Endothelial cell of umbilical vein (primary cell): ENCODE measurements around the gene SH3PXD2B. TPM values are rescaled to one million over a fixed set of nuclear protein-coding genes. Genes with fewer than 3 reads are reported as not detected.

Experiments used
- BruUV-seq: library from RNA; stranded (reverse); fragments of 400-500 nt; replicated peaks from 2 replicates; lab custom pipeline; 2021; lab: Mats Ljungman, UMichigan
- CTCF ChIA-PET: fragments of 300-600, 350-600 bp; sonication (Branson Sonifier 250); formaldehyde crosslinking; loops from one replicate; lab custom pipeline; 2021; ENCODE audit warnings: antibody characterized with exemption, inconsistent platforms; lab: Charles Lee
- POLR2A ChIA-PET: fragments of 300-600, 350-600 bp; sonication (Branson Sonifier 250); formaldehyde crosslinking; loops from one replicate; lab custom pipeline; 2021; ENCODE audit warnings: antibody characterized with exemption, inconsistent platforms; lab: Charles Lee
- DNase-seq: peaks from one replicate; pipeline ENCODE4 v3.0.0-alpha.2; 2011; ENCODE audit warnings: low read depth, low spot score
- FAIRE-seq: peaks from 2 replicates; lab custom pipeline; 2011; peaks lifted over from hg19 to GRCh38; lab: Jason Lieb, UNC
- H2AFZ ChIP-seq: 2 replicates; pipeline ENCODE4 v1.6.0; 2012; ENCODE audit warnings: low read depth, low read length, control low read depth, inconsistent platforms
- H3K27ac ChIP-seq: 2 replicates; pipeline ENCODE4 v1.5.1; 2011; ENCODE audit warnings: low read depth, mild to moderate bottlenecking, control low read depth, low read length, moderate library complexity; ENCODE audit not compliant: insufficient read depth
- H3K27me3 ChIP-seq, 2 experiments: 2 replicates each; pipeline versions ENCODE4 v1.6.0 to v1.6.1; 2011; ENCODE audit warnings: low read length in 2 of 2, mixed read lengths in 1 of 2; ENCODE audit not compliant: control insufficient read depth in 2 of 2, insufficient read depth in 2 of 2
- H3K36me3 ChIP-seq, 2 experiments: 2 replicates in 1 of 2; 3 replicates in 1 of 2; pipeline ENCODE4 v1.5.1; 2011; ENCODE audit warnings: low read length in 2 of 2, mild to moderate bottlenecking in 1 of 2, moderate library complexity in 1 of 2; ENCODE audit not compliant: control insufficient read depth in 2 of 2, insufficient read depth in 2 of 2; ENCODE audit errors: extremely low read depth in 1 of 2
- H3K4me1 ChIP-seq: 3 replicates; pipeline ENCODE4 v1.5.1; 2011; ENCODE audit warnings: mild to moderate bottlenecking, low read length; ENCODE audit not compliant: control insufficient read depth, insufficient read depth; ENCODE audit errors: extremely low read depth
- H3K4me2 ChIP-seq: 2 replicates; pipeline ENCODE4 v1.6.1; 2011; ENCODE audit warnings: low read length, control low read depth, mixed read lengths; ENCODE audit not compliant: insufficient read depth
- H3K4me3 ChIP-seq, 3 experiments: fragments of 200-600 bp in 1 of 3; sonication (generic), shearing (Covaris generic) in 1 of 3; replicated peaks in 1 of 3; 2 replicates each; pipeline ENCODE4 v1.5.1; 2011 to 2016; ENCODE audit warnings: control low read depth in 3 of 3, low read length in 3 of 3, mild to moderate bottlenecking in 2 of 3, inconsistent platforms in 1 of 3, low read depth in 1 of 3, moderate library complexity in 1 of 3; ENCODE audit not compliant: insufficient read depth in 1 of 3
- H3K79me2 ChIP-seq: 2 replicates; pipeline ENCODE4 v1.6.0; 2012; ENCODE audit warnings: low read length, inconsistent platforms; ENCODE audit not compliant: control insufficient read depth, insufficient read depth
- H3K9ac ChIP-seq: replicated peaks from 2 replicates; pipeline ENCODE3; 2011; ENCODE audit warnings: low read length, control low read depth; ENCODE audit not compliant: insufficient read depth; ENCODE audit errors: extremely low read depth
- H3K9me1 ChIP-seq: replicated peaks from 3 replicates; pipeline ENCODE4 v1.6.0; 2011; ENCODE audit warnings: mild to moderate bottlenecking, low read length; ENCODE audit not compliant: control insufficient read depth, insufficient read depth; ENCODE audit errors: extremely low read depth
- H3K9me3 ChIP-seq: replicated peaks from 2 replicates; pipeline ENCODE4 v1.5.1; 2012; ENCODE audit warnings: low read length, inconsistent platforms; ENCODE audit not compliant: control insufficient read depth, insufficient read depth
- H4K20me1 ChIP-seq: replicated peaks from 2 replicates; pipeline ENCODE3; 2011; ENCODE audit warnings: mild to moderate bottlenecking, low read length; ENCODE audit not compliant: control insufficient read depth, insufficient read depth; ENCODE audit errors: extremely low read depth
- EZH2 ChIP-seq: IDR thresholded peaks from 2 replicates; pipeline ENCODE4 v1.6.1; 2012; ENCODE audit warnings: borderline replicate concordance, low read depth, mild to moderate bottlenecking, moderate library complexity, low read length, inconsistent platforms; ENCODE audit not compliant: severe bottlenecking
- FOS ChIP-seq: IDR thresholded peaks from 2 replicates; pipeline ENCODE4 v1.6.1; 2011; ENCODE audit warnings: mild to moderate bottlenecking, low read length, moderate library complexity, borderline replicate concordance; ENCODE audit not compliant: insufficient read depth
- GATA2 ChIP-seq: IDR thresholded peaks from 2 replicates; pipeline ENCODE4 v1.7.0; 2011; ENCODE audit warnings: low read depth, mild to moderate bottlenecking, moderate library complexity, mixed read lengths, low read length; ENCODE audit not compliant: insufficient read length, insufficient read depth
- JUN ChIP-seq: IDR thresholded peaks from 2 replicates; pipeline ENCODE4 v1.6.1; 2011; ENCODE audit warnings: borderline replicate concordance, low read depth; ENCODE audit not compliant: insufficient read length, insufficient read depth
- MYC ChIP-seq: IDR thresholded peaks from one replicate; pipeline ENCODE4 v1.6.1; 2011; ENCODE audit warnings: mild to moderate bottlenecking, low read depth, low read length
- POLR2A ChIP-seq: IDR thresholded peaks from 2 replicates; pipeline ENCODE4 v1.6.1; 2012; ENCODE audit warnings: low read depth, mild to moderate bottlenecking, control low read depth, low read length
- POLR2AphosphoS5 ChIP-seq: IDR thresholded peaks from 2 replicates; pipeline ENCODE4 v1.6.1; 2012; ENCODE audit warnings: low read depth, mild to moderate bottlenecking, control low read depth, low read length, moderate library complexity; ENCODE audit not compliant: insufficient read depth
- dilution Hi-C: fragments of 300-500 bp; cut with MboI; formaldehyde crosslinking; loops from one replicate; pipeline ENCODE4 v1.15.0; 2019; ENCODE audit warnings: low sequenced_read_pairs; ENCODE audit not compliant: extremely low pct_ligation_motif_present
- intact Hi-C: fragments of 100-400 bp; cut with micrococcal nuclease; formaldehyde crosslinking; loops from one replicate; pipeline ENCODE4 v1.10.0; 2022
- polyA plus RNA-seq, 4 experiments: library from polyadenylated mRNA; depleted of rRNA in 3 of 4; stranded (reverse) in 3 of 4; unstranded in 1 of 4; fragments of >200 nt; gene quantifications; 2 replicates each; pipeline versions ENCODE4 v1.2.1 to v1.2.3, GENCODE V29; 2011 to 2012; ENCODE audit warnings: missing spikeins in 1 of 4
- total RNA-seq: library from RNA; stranded (reverse); gene quantifications from 2 replicates; pipeline ENCODE4 v1.2.3, GENCODE V29; 2021
- TF ChIP-seq, protein P1 (sequence below): IDR thresholded peaks from 2 replicates; pipeline ENCODE4 v1.6.1; 2011; ENCODE audit not compliant: insufficient read depth, insufficient read length
- TF ChIP-seq, protein P2 (sequence below), 2 donors: IDR thresholded peaks; 1 replicate in 1 of 2; 2 replicates in 1 of 2; pipeline ENCODE4 v1.5.1; 2011; ENCODE audit warnings: low read length in 2 of 2, mild to moderate bottlenecking in 2 of 2, moderate library complexity in 2 of 2, control low read depth in 1 of 2, inconsistent platforms in 1 of 2, low read depth in 1 of 2; ENCODE audit not compliant: insufficient read depth in 1 of 2; ENCODE audit errors: extremely low read depth in 1 of 2

SH3PXD2B gene
- total and polyA plus RNA-seq, 2 donors (not counting 3 experiments of a cell fraction or from before 2014, with no cell fraction given) = 23.5 to 66.3 TPM

DNA sequence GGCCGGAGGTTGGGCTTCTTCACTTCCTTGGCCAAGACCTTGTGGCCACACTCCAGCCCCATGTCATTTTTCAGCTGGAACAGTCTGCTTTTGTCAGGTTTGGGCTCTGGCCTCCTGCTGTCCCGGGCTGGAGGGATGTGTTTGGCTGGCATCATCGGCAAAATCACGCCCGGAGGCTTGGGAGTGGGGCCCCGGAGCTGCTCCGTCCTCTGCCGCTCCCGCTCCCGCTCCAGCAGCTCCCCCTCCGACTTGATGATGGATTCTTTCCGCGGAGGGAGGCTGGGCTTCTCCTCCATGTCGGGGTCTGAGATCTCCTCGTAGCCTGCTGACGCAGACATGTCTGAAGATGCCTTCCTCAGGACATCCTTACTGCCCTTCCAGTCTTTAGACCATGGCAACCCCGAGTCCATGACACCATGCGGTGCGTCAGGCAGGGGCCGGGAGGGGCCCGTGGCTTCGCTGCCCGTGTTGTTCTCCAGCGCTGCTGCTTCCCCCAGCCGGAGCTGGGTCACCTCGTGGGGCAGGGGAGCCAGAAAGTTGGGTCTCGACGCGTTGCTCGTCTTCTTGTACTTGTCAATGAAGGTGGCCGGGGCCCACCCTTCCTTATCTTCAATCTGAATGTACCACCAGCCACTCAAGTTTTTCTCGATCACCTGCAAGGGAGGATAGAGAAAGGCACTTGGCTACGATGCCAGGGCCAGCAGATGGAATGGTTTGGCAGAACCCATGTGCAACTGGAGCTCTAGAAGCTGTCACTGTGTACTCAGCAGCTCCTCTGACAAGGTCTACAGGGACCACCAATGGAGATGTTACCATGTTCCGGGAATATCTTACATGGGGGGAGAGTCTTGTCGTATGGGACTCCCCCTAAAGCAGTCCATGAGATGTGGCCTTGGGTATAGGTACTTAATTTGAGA is 114.8 kb downstream of the SH3PXD2B start:
- TF ChIP-seq MYC (no peak), GATA2 (no peak), POLR2A (no peak), EZH2 (no peak), JUN (no peak), FOS (no peak), POLR2AphosphoS5 (no peak)
- TF ChIP-seq, protein P1, sequence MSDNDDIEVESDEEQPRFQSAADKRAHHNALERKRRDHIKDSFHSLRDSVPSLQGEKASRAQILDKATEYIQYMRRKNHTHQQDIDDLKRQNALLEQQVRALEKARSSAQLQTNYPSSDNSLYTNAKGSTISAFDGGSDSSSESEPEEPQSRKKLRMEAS = no peak
- TF ChIP-seq, protein P2, sequence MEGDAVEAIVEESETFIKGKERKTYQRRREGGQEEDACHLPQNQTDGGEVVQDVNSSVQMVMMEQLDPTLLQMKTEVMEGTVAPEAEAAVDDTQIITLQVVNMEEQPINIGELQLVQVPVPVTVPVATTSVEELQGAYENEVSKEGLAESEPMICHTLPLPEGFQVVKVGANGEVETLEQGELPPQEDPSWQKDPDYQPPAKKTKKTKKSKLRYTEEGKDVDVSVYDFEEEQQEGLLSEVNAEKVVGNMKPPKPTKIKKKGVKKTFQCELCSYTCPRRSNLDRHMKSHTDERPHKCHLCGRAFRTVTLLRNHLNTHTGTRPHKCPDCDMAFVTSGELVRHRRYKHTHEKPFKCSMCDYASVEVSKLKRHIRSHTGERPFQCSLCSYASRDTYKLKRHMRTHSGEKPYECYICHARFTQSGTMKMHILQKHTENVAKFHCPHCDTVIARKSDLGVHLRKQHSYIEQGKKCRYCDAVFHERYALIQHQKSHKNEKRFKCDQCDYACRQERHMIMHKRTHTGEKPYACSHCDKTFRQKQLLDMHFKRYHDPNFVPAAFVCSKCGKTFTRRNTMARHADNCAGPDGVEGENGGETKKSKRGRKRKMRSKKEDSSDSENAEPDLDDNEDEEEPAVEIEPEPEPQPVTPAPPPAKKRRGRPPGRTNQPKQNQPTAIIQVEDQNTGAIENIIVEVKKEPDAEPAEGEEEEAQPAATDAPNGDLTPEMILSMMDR (IDR thresholded peaks at IDR 0.05; ENCODE audit: extremely low read depth in 1 of 2, insufficient read depth in 1 of 2, low read depth in 1 of 2, low read length in 2 of 2) = no peak
- H3K36me3 ChIP-seq = peaks cover 5 to 26% of the 10 kb centered on the region in 2 experiments

More for the DNA sequence above, 114.8 kb downstream of the SH3PXD2B start:
- no peak overlapping the region for H3K9ac ChIP-seq
- no peaks in the 10 kb centered on the region for H3K9me1 ChIP-seq
- H3K79me2 ChIP-seq = no peaks in the 10 kb centered on the region
- intact Hi-C loops = no loop called here
- no peak overlapping the region for H3K4me2 ChIP-seq
- H3K4me1 ChIP-seq = no peaks in the 10 kb centered on the region
- ChIA-PET POLR2A (no interaction called here), CTCF (no interaction called here)
- dilution Hi-C loops = no loop called here
- DNase-seq (no peak), FAIRE-seq (no peak)
- no peaks in the 10 kb centered on the region for H3K9me3 ChIP-seq
- H3K27me3 ChIP-seq = no peaks in the 10 kb centered on the region
- H2AFZ ChIP-seq = no peak overlapping the region
- BruUV-seq = no TSS peak
- no peaks in the 10 kb centered on the region for H4K20me1 ChIP-seq
- H3K4me3 ChIP-seq = no peak overlapping the region
- H3K27ac ChIP-seq = no peak overlapping the region
